HG03342 (cell line): Measurements from ENCODE around the gene CCN2.

ENCODE experiments used
- ATAC-seq: cut with Tn5 transposase; IDR thresholded peaks from one replicate; pipeline ENCODE4 v1.9.1; 2021; ENCODE audit warnings: mild to moderate bottlenecking, moderate library complexity; ENCODE audit not compliant: unreplicated experiment

CCN2 gene

GRCh38 chr6:131950767-131951575, at the start of gene CCN2:
Gene CCN2, minus strand, starts transcription at chr6:131951372. Its CDS starts 200 bp downstream, at chr6:131951172.
- no peak for ATAC-seq

- ATAC-seq: no peak
Observed at GRCh38 chr6:132000296-132000695, 49.1 kb upstream of the CCN2 start.

- no peak for ATAC-seq
Observed at GRCh38 chr6:131999545-132000146, 48.5 kb upstream of the CCN2 start.

GRCh38 chr6:131998255-131998982, 47.2 kb upstream of the CCN2 start:
- ATAC-seq: no peak

GRCh38 chr6:131997429-131998153, 46.4 kb upstream of the CCN2 start:
- ATAC-seq: no peak

- ATAC-seq: no peak
Observed at GRCh38 chr6:131995917-131996316, 44.7 kb upstream of the CCN2 start.

- ATAC-seq: no peak
Observed at GRCh38 chr6:131992557-131992956, 41.4 kb upstream of the CCN2 start.

GRCh38 chr6:131989036-131989435, 37.9 kb upstream of the CCN2 start:
- no peak for ATAC-seq

GRCh38 chr6:131982740-131983259, 31.6 kb upstream of the CCN2 start:
- ATAC-seq: no peak

- no peak for ATAC-seq
Observed at GRCh38 chr6:131981624-131981978, 30.4 kb upstream of the CCN2 start.

GRCh38 chr6:131980791-131981623, 29.8 kb upstream of the CCN2 start:
- ATAC-seq: no peak

- no peak for ATAC-seq
Observed at GRCh38 chr6:131980338-131980790, 29.2 kb upstream of the CCN2 start.

- ATAC-seq: no peak
Observed at GRCh38 chr6:131979515-131980337, 28.6 kb upstream of the CCN2 start.

GRCh38 chr6:131978522-131978921, 27.4 kb upstream of the CCN2 start:
- ATAC-seq: no peak

GRCh38 chr6:131976545-131977061, 25.4 kb upstream of the CCN2 start:
- ATAC-seq: no peak

GRCh38 chr6:131972741-131973140, 21.6 kb upstream of the CCN2 start:
- no peak for ATAC-seq

- no peak for ATAC-seq
Observed at GRCh38 chr6:131970076-131970859, 19.1 kb upstream of the CCN2 start.

- no peak for ATAC-seq
Observed at GRCh38 chr6:131968656-131969055, 17.5 kb upstream of the CCN2 start.
